H1 (cell line): ENCODE results near the gene ZNF814. TPM values are rescaled to one million over a fixed set of nuclear protein-coding genes. Genes with fewer than 3 reads are reported as not detected.

Experiments
- CTCF ChIA-PET: fragments of 300-600 bp; sonication (Branson Sonifier 250); formaldehyde crosslinking; loops from one replicate; lab custom pipeline; 2021; ENCODE audit not compliant: partially characterized antibody; lab: Charles Lee
- POLR2A ChIA-PET: fragments of 300-600 bp; sonication (Branson Sonifier 250); formaldehyde crosslinking; loops from one replicate; lab custom pipeline; 2021; ENCODE audit warnings: inconsistent platforms; ENCODE audit not compliant: partially characterized antibody; lab: Charles Lee
- DNase-seq, 2 experiments: peaks; one replicate each; pipeline versions ENCODE4 v3.0.0 to v3.0.0-alpha.2; 2010 to 2022; ENCODE audit warnings: low spot score in 2 of 2, low read depth in 1 of 2, mixed read lengths in 1 of 2
- FAIRE-seq: peaks from 2 replicates; lab custom pipeline; 2011; peaks lifted over from hg19 to GRCh38; lab: Jason Lieb, UNC
- H2AFZ ChIP-seq: 2 replicates; pipeline ENCODE4 v1.8.1; 2012; ENCODE audit warnings: low read length, inconsistent platforms
- H2AK5ac ChIP-seq: 2 replicates; pipeline ENCODE4 v1.6.1; 2013; ENCODE audit warnings: low read depth, low read length
- H2BK120ac ChIP-seq: replicated peaks from 2 replicates; pipeline ENCODE3; 2013; ENCODE audit warnings: low read depth, low read length, inconsistent platforms
- H2BK12ac ChIP-seq: 2 replicates; pipeline ENCODE4 v1.6.1; 2013; ENCODE audit warnings: low read depth, low read length
- H2BK15ac ChIP-seq: 2 replicates; pipeline ENCODE4 v1.6.1; 2013; ENCODE audit warnings: low read length
- H2BK20ac ChIP-seq: 2 replicates; pipeline ENCODE4 v1.6.1; 2013; ENCODE audit warnings: low read length
- H2BK5ac ChIP-seq: 2 replicates; pipeline ENCODE4 v1.6.1; 2013; ENCODE audit warnings: low read depth, low read length
- H3K14ac ChIP-seq: 2 replicates; pipeline ENCODE4 v1.6.1; 2013; ENCODE audit warnings: inconsistent platforms; ENCODE audit not compliant: insufficient read length
- H3K18ac ChIP-seq: 2 replicates; pipeline ENCODE4 v1.6.1; 2013; ENCODE audit warnings: low read length; ENCODE audit errors: extremely low read depth
- H3K23ac ChIP-seq: 2 replicates; pipeline ENCODE4 v1.6.1; 2013; ENCODE audit warnings: inconsistent platforms; ENCODE audit not compliant: insufficient read length
- H3K23me2 ChIP-seq: 2 replicates; pipeline ENCODE4 v1.6.1; 2013; ENCODE audit warnings: low read depth, low read length
- H3K27ac ChIP-seq: 2 replicates; pipeline ENCODE4 v1.6.1; 2011; ENCODE audit warnings: low read depth, low read length, inconsistent platforms
- H3K27me3 ChIP-seq, 4 experiments: replicated peaks in 1 of 4; 1 replicate in 1 of 4; 2 replicates in 3 of 4; pipeline versions ENCODE4 v1.6.1 to v1.8.1; 2011 to 2013; ENCODE audit warnings: low read length in 3 of 4, mild to moderate bottlenecking in 3 of 4, inconsistent platforms in 2 of 4, mixed read lengths in 2 of 4, moderate library complexity in 1 of 4; ENCODE audit not compliant: control insufficient read depth in 3 of 4, insufficient read depth in 3 of 4; ENCODE audit errors: extremely low read depth in 1 of 4
- H3K36me3 ChIP-seq, 4 experiments: 2 replicates each; pipeline versions ENCODE4 v1.6.1 to v1.8.1; 2011 to 2013; ENCODE audit warnings: mild to moderate bottlenecking in 4 of 4, low read length in 3 of 4, moderate library complexity in 2 of 4, control low read depth in 1 of 4, inconsistent platforms in 1 of 4; ENCODE audit not compliant: insufficient read depth in 4 of 4, control insufficient read depth in 2 of 4
- H3K4ac ChIP-seq: replicated peaks from 2 replicates; pipeline ENCODE3; 2013; ENCODE audit warnings: low read length, low read depth, mixed read lengths, inconsistent platforms; ENCODE audit not compliant: insufficient read length
- H3K4me1 ChIP-seq, 4 experiments: replicated peaks in 1 of 4; 1 replicate in 1 of 4; 2 replicates in 3 of 4; pipeline versions ENCODE4 v1.6.1 to v1.8.1; 2011 to 2013; ENCODE audit warnings: low read length in 3 of 4, inconsistent platforms in 2 of 4, mixed read lengths in 1 of 4; ENCODE audit not compliant: insufficient read depth in 4 of 4, control insufficient read depth in 3 of 4
- H3K4me2 ChIP-seq, 2 experiments: 2 replicates each; pipeline versions ENCODE4 v1.6.1 to v1.8.1; 2011 to 2013; ENCODE audit warnings: low read depth in 2 of 2, low read length in 2 of 2, control low read depth in 1 of 2, inconsistent platforms in 1 of 2, mild to moderate bottlenecking in 1 of 2; ENCODE audit not compliant: insufficient read depth in 1 of 2
- H3K4me3 ChIP-seq, 4 experiments: fragments of 200-600, 300-600 bp in 1 of 4; sonication (generic), shearing (Covaris generic), sonication (Bioruptor Twin) in 1 of 4; 2 replicates each; pipeline versions ENCODE4 v1.5.1 to v1.8.1; 2011 to 2016; ENCODE audit warnings: low read length in 4 of 4, low read depth in 3 of 4, control low read depth in 2 of 4, inconsistent platforms in 2 of 4, mild to moderate bottlenecking in 2 of 4, mixed read lengths in 1 of 4, moderate library complexity in 1 of 4; ENCODE audit not compliant: insufficient read depth in 2 of 4; ENCODE audit errors: extremely low read depth in 1 of 4
- H3K56ac ChIP-seq: replicated peaks from 2 replicates; pipeline ENCODE3; 2013; ENCODE audit warnings: low read depth, mild to moderate bottlenecking, mixed read lengths, low read length, inconsistent platforms; ENCODE audit not compliant: insufficient read length
- H3K79me1 ChIP-seq: 2 replicates; pipeline ENCODE4 v1.6.1; 2013; ENCODE audit warnings: low read depth, low read length, control low read depth
- H3K79me2 ChIP-seq, 2 experiments: 2 replicates each; pipeline versions ENCODE4 v1.6.1 to v1.8.1; 2012 to 2013; ENCODE audit warnings: low read length in 2 of 2, mild to moderate bottlenecking in 2 of 2, inconsistent platforms in 1 of 2; ENCODE audit not compliant: insufficient read depth in 2 of 2, control insufficient read depth in 1 of 2
- H3K9ac ChIP-seq, 4 experiments: replicated peaks in 1 of 4; 1 replicate in 1 of 4; 2 replicates in 3 of 4; pipeline versions ENCODE4 v1.6.1 to v1.8.1; 2011 to 2013; ENCODE audit warnings: low read depth in 3 of 4, low read length in 3 of 4, control low read depth in 2 of 4, mild to moderate bottlenecking in 2 of 4, moderate library complexity in 2 of 4, inconsistent platforms in 1 of 4; ENCODE audit errors: extremely low read depth in 1 of 4
- H3K9me3 ChIP-seq, 2 experiments: 2 replicates each; pipeline versions ENCODE4 v1.6.1 to v1.8.1; 2012 to 2013; ENCODE audit warnings: mild to moderate bottlenecking in 2 of 2, moderate library complexity in 2 of 2, control low read depth in 1 of 2, inconsistent platforms in 1 of 2, low read depth in 1 of 2, low read length in 1 of 2, mixed read lengths in 1 of 2; ENCODE audit not compliant: insufficient read depth in 2 of 2
- H4K20me1 ChIP-seq, 2 experiments: replicated peaks in 1 of 2; 2 replicates each; pipeline versions ENCODE3 to v1.8.1; 2011 to 2013; ENCODE audit warnings: inconsistent platforms in 2 of 2, low read length in 2 of 2, mild to moderate bottlenecking in 1 of 2; ENCODE audit not compliant: insufficient read depth in 2 of 2, control insufficient read depth in 1 of 2
- H4K5ac ChIP-seq: 2 replicates; pipeline ENCODE4 v1.6.1; 2013; ENCODE audit warnings: low read length, low read depth, mixed read lengths, inconsistent platforms; ENCODE audit not compliant: insufficient read length
- H4K8ac ChIP-seq: 2 replicates; pipeline ENCODE4 v1.8.0; 2013; ENCODE audit warnings: mild to moderate bottlenecking, moderate library complexity, low read length, inconsistent platforms; ENCODE audit not compliant: insufficient read depth; ENCODE audit errors: extremely low read depth
- H4K91ac ChIP-seq: replicated peaks from 2 replicates; pipeline ENCODE3; 2013; ENCODE audit warnings: low read length, mixed read lengths, inconsistent platforms; ENCODE audit not compliant: insufficient read length
- CBX8 ChIP-seq: fragments of 300-800, 300-1000 bp; sonication (generic); IDR thresholded peaks from 2 replicates; pipeline ENCODE4 v1.7.1; 2016; ENCODE audit warnings: low read depth, low read length, borderline replicate concordance
- CHD2 ChIP-seq: IDR thresholded peaks from 2 replicates; pipeline ENCODE4 v1.6.1; 2012; ENCODE audit warnings: low read length, improper control_type of control experiment
- HDAC2 ChIP-seq, 2 experiments: fragments of 300-600 bp in 1 of 2; sonication (generic) in 1 of 2; IDR thresholded peaks; 2 replicates each; pipeline ENCODE4 v1.6.1; 2011 to 2012; ENCODE audit warnings: low read depth in 2 of 2, low read length in 2 of 2, mild to moderate bottlenecking in 2 of 2, moderate library complexity in 2 of 2, borderline replicate concordance in 1 of 2, inconsistent platforms in 1 of 2
- HDAC6 ChIP-seq: IDR thresholded peaks from one replicate; pipeline ENCODE4 v1.7.1; 2012; ENCODE audit warnings: low read depth, mild to moderate bottlenecking, inconsistent platforms, low read length, moderate library complexity
- KDM4A ChIP-seq: IDR thresholded peaks from one replicate; pipeline ENCODE4 v1.7.1; 2012; ENCODE audit warnings: low read depth, mild to moderate bottlenecking, moderate library complexity, low read length, inconsistent platforms; ENCODE audit not compliant: severe bottlenecking
- NANOG ChIP-seq: IDR thresholded peaks from 2 replicates; pipeline ENCODE4 v1.6.1; 2011; ENCODE audit warnings: low read length, low read depth, mild to moderate bottlenecking, inconsistent platforms; ENCODE audit not compliant: insufficient read depth, poor library complexity, severe bottlenecking
- POLR2AphosphoS5 ChIP-seq: IDR thresholded peaks from 2 replicates; pipeline ENCODE4 v1.6.1; 2011; ENCODE audit warnings: low read depth, low read length
- SIN3A ChIP-seq, 2 experiments: IDR thresholded peaks in 1 of 2; conservative IDR thresholded peaks in 1 of 2; 2 replicates each; pipeline ENCODE4 v1.6.1; 2011 to 2012; ENCODE audit warnings: low read length in 2 of 2, improper control_type of control experiment in 1 of 2, low read depth in 1 of 2, mild to moderate bottlenecking in 1 of 2
- SP2 ChIP-seq: IDR thresholded peaks from 2 replicates; pipeline ENCODE4 v1.6.1; 2012; ENCODE audit warnings: mild to moderate bottlenecking, low read length, inconsistent platforms
- TAF1 ChIP-seq: IDR thresholded peaks from 2 replicates; pipeline ENCODE4 v1.6.1; 2011; ENCODE audit warnings: mild to moderate bottlenecking, low read depth, low read length
- TCF12 ChIP-seq: IDR thresholded peaks from 2 replicates; pipeline ENCODE4 v1.6.1; 2011; ENCODE audit warnings: low read depth, mild to moderate bottlenecking, low read length
- TEAD4 ChIP-seq: IDR thresholded peaks from 2 replicates; pipeline ENCODE4 v1.6.1; 2012; ENCODE audit warnings: low read depth, low read length, inconsistent platforms, mixed read lengths
- WGBS, 2 experiments: shearing (Covaris generic) in 1 of 2; methylation state at CpG; one replicate each; pipeline versions ENCODE4 v1.1.6 to v1.1.7; 2013 to 2015; ENCODE audit warnings: low lambda C conversion rate in 2 of 2, mixed read lengths in 2 of 2, inconsistent platforms in 1 of 2, low coverage in 1 of 2, missing lambda C conversion rate in 1 of 2; ENCODE audit not compliant: insufficient replicate concordance in 2 of 2, insufficient coverage in 1 of 2, insufficient read length in 1 of 2; ENCODE audit errors: extremely low coverage in 1 of 2, missing lambda C conversion rate in 1 of 2; 5-methylcytosine and 5-hydroxymethylcytosine counted together
- polyA plus RNA-seq, 7 experiments: library from polyadenylated mRNA; depleted of rRNA in 3 of 7; stranded (reverse) in 5 of 7; unstranded in 2 of 7; fragments of >200 nt in 5 of 7; fragments of 200-250 nt in 2 of 7; gene quantifications; 1 replicate in 5 of 7; 2 replicates in 1 of 7; 4 replicates in 1 of 7; pipeline versions ENCODE4 v1.2.1 to v1.2.3, GENCODE V29; 2011 to 2013; ENCODE audit warnings: missing spikeins in 2 of 7, mixed read lengths in 2 of 7
- total RNA-seq: library from RNA; stranded (reverse); fragmentation: NEBNext Ultra II Directional; extraction: Animal tissue kit (Norgen Biotek cat#: 25700); gene quantifications from 2 replicates; pipeline ENCODE4 v1.2.1, GENCODE V29; 2021
- TF ChIP-seq, protein P1 (sequence below): IDR thresholded peaks from 2 replicates; pipeline ENCODE4 v1.6.1; 2012; ENCODE audit warnings: inconsistent platforms

The ZNF814 gene
- total and polyA plus RNA-seq, 2 of the 8 experiments (the other 6 are each of a cell fraction or from before 2014, with no cell fraction given): 90.9 to 99.6 TPM

DNA sequence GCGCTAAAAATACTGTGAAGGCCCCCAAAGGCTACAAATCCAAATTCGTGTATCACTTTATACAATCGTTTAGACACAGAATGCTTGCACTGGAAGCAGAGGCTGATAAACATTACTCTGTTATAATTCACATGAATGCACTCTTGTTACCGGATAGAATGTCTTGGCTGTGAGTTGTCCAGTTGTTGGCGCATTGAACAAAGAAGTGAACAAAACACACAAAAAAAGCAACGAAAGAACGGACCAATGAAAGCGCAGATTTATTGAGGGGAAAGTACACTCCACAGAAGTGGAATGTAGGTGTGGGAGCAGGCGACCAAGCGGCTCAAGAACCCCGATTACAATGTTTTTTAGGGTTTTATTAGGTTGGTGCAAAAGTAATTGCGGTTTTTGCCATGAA is 46.9 kb upstream of the ZNF814 start:
- Histone ChIP-seq H3K14ac (no peak overlapping the region), H4K8ac (no peak overlapping the region), H4K5ac (no peak overlapping the region), H3K79me1 (peaks cover 10% of the 10 kb centered on the region), H3K36me3 (peaks cover 6 to 31% (median 16%) of the 10 kb centered on the region in 4 experiments; a peak in 6 of 8 replicates), H3K9ac (no peak overlapping the region), H3K4me2 (peak overlapping the region; percentile 17 to 95; a peak in 2 of 4 replicates), H2BK15ac (no peak overlapping the region), H2AK5ac (no peak overlapping the region), H2BK120ac (no peak overlapping the region), H3K79me2 (peaks cover 4 to 36% of the 10 kb centered on the region in 2 experiments), H2BK12ac (no peak overlapping the region), H3K4me1 (peaks cover 0 to 6% (median 3%) of the 10 kb centered on the region in 4 experiments; a peak in 4 of 7 replicates), H2BK20ac (no peak overlapping the region), H3K4ac (no peak overlapping the region), H4K91ac (no peak overlapping the region), H3K27me3 (no peaks in the 10 kb centered on the region), H2AFZ (no peak overlapping the region), H3K9me3 (0 out of 4 replicates have a peak, but pooled peaks cover 0 to 3% of the 10 kb centered on the region in 2 experiments), H3K23ac (no peak overlapping the region), H2BK5ac (no peak overlapping the region), H3K56ac (no peak overlapping the region), H3K18ac (no peak overlapping the region), H3K4me3 (peak overlapping the region in 1 of 4 experiments; percentile 94; a peak in 2 of 8 replicates), H3K27ac (no peak overlapping the region; the same call in 1 of the 2 replicates), H3K23me2 (peaks cover 5% of the 10 kb centered on the region), H4K20me1 (no peaks in the 10 kb centered on the region)
- ChIA-PET CTCF (interaction anchor here (1.8 kb wide), 1 partner anchor 19 kb away, joined by 5 read pairs; the partner anchor contains the start of gene ZNF417), POLR2A (interaction anchor here (0.7 to 4.4 kb wide), 27 partner anchors 10 to 268 kb away, joined by 3 to 35 read pairs (median 5); partner anchors contain the start of genes ZNF135, ZNF256, ZNF274 and ZNF329)
- peak; percentile 62 for FAIRE-seq
- WGBS, 2 experiments: 88% methylated on average over 12 of the region's 12 CpGs; no CpG with 5 or more reads in 1 of the 2 experiments
- DNase-seq: no peak
- TF ChIP-seq TAF1: no peak
- no peak for TF ChIP-seq CBX8
- TF ChIP-seq HDAC2 (IDR thresholded peaks at IDR 0.05; ENCODE audit: borderline replicate concordance in 1 of 2, low read depth in 2 of 2, low read length in 2 of 2): no peak
- no peak for TF ChIP-seq NANOG
- no peak for TF ChIP-seq SIN3A (conservative IDR thresholded peaks at IDR 0.05 in 1 of 2, IDR thresholded peaks at IDR 0.05 in 1 of 2; ENCODE audit: low read depth in 1 of 2, low read length in 2 of 2)
- TF ChIP-seq POLR2AphosphoS5: no peak
- no peak for TF ChIP-seq HDAC6
- no peak for TF ChIP-seq TCF12
- TF ChIP-seq, protein P1, sequence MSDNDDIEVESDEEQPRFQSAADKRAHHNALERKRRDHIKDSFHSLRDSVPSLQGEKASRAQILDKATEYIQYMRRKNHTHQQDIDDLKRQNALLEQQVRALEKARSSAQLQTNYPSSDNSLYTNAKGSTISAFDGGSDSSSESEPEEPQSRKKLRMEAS: no peak
- TF ChIP-seq CHD2: no peak
- TF ChIP-seq KDM4A: no peak
- TF ChIP-seq TEAD4: no peak
- TF ChIP-seq SP2: no peak
